Endothelial cell of umbilical vein (primary cell): ENCODE data around the gene USP17L21. TPM values are rescaled to one million over a fixed set of nuclear protein-coding genes. Genes with fewer than 3 reads are reported as not detected.
"Not testable (repeated sequence)": the region's sequence is repeated elsewhere in the genome, so short reads cannot be mapped to it uniquely, and the experiment has no call there.

ENCODE experiments used
- Bru-seq: library from RNA; stranded (reverse); fragments of 400-500 nt; gene quantifications from one replicate; lab custom pipeline; 2021; lab: Mats Ljungman, UMichigan
- BruChase-seq, 2 experiments: library from RNA; stranded (reverse); fragments of 400-500 nt; gene quantifications; one replicate each; lab custom pipeline; 2021; lab: Mats Ljungman, UMichigan
- BruUV-seq: library from RNA; stranded (reverse); fragments of 400-500 nt; replicated peaks from 2 replicates; lab custom pipeline; 2021; lab: Mats Ljungman, UMichigan
- CTCF ChIA-PET: fragments of 300-600, 350-600 bp; sonication (Branson Sonifier 250); formaldehyde crosslinking; loops from one replicate; lab custom pipeline; 2021; ENCODE audit warnings: antibody characterized with exemption, inconsistent platforms; lab: Charles Lee
- POLR2A ChIA-PET: fragments of 300-600, 350-600 bp; sonication (Branson Sonifier 250); formaldehyde crosslinking; loops from one replicate; lab custom pipeline; 2021; ENCODE audit warnings: antibody characterized with exemption, inconsistent platforms; lab: Charles Lee
- DNase-seq: peaks from one replicate; pipeline ENCODE4 v3.0.0-alpha.2; 2011; ENCODE audit warnings: low read depth, low spot score
- FAIRE-seq: peaks from 2 replicates; lab custom pipeline; 2011; peaks lifted over from hg19 to GRCh38; lab: Jason Lieb, UNC
- H2AFZ ChIP-seq: 2 replicates; pipeline ENCODE4 v1.6.0; 2012; ENCODE audit warnings: low read depth, low read length, control low read depth, inconsistent platforms
- H3K27ac ChIP-seq: 2 replicates; pipeline ENCODE4 v1.5.1; 2011; ENCODE audit warnings: low read depth, mild to moderate bottlenecking, control low read depth, low read length, moderate library complexity; ENCODE audit not compliant: insufficient read depth
- H3K27me3 ChIP-seq, 2 experiments: 2 replicates each; pipeline versions ENCODE4 v1.6.0 to v1.6.1; 2011; ENCODE audit warnings: low read length in 2 of 2, mixed read lengths in 1 of 2; ENCODE audit not compliant: control insufficient read depth in 2 of 2, insufficient read depth in 2 of 2
- H3K36me3 ChIP-seq, 2 experiments: 2 replicates in 1 of 2; 3 replicates in 1 of 2; pipeline ENCODE4 v1.5.1; 2011; ENCODE audit warnings: low read length in 2 of 2, mild to moderate bottlenecking in 1 of 2, moderate library complexity in 1 of 2; ENCODE audit not compliant: control insufficient read depth in 2 of 2, insufficient read depth in 2 of 2; ENCODE audit errors: extremely low read depth in 1 of 2
- H3K4me1 ChIP-seq: 3 replicates; pipeline ENCODE4 v1.5.1; 2011; ENCODE audit warnings: mild to moderate bottlenecking, low read length; ENCODE audit not compliant: control insufficient read depth, insufficient read depth; ENCODE audit errors: extremely low read depth
- H3K4me2 ChIP-seq: 2 replicates; pipeline ENCODE4 v1.6.1; 2011; ENCODE audit warnings: low read length, control low read depth, mixed read lengths; ENCODE audit not compliant: insufficient read depth
- H3K4me3 ChIP-seq, 3 experiments: fragments of 200-600 bp in 1 of 3; sonication (generic), shearing (Covaris generic) in 1 of 3; replicated peaks in 1 of 3; 2 replicates each; pipeline ENCODE4 v1.5.1; 2011 to 2016; ENCODE audit warnings: control low read depth in 3 of 3, low read length in 3 of 3, mild to moderate bottlenecking in 2 of 3, inconsistent platforms in 1 of 3, low read depth in 1 of 3, moderate library complexity in 1 of 3; ENCODE audit not compliant: insufficient read depth in 1 of 3
- H3K79me2 ChIP-seq: 2 replicates; pipeline ENCODE4 v1.6.0; 2012; ENCODE audit warnings: low read length, inconsistent platforms; ENCODE audit not compliant: control insufficient read depth, insufficient read depth
- H3K9ac ChIP-seq: replicated peaks from 2 replicates; pipeline ENCODE3; 2011; ENCODE audit warnings: low read length, control low read depth; ENCODE audit not compliant: insufficient read depth; ENCODE audit errors: extremely low read depth
- H3K9me1 ChIP-seq: replicated peaks from 3 replicates; pipeline ENCODE4 v1.6.0; 2011; ENCODE audit warnings: mild to moderate bottlenecking, low read length; ENCODE audit not compliant: control insufficient read depth, insufficient read depth; ENCODE audit errors: extremely low read depth
- H3K9me3 ChIP-seq: replicated peaks from 2 replicates; pipeline ENCODE4 v1.5.1; 2012; ENCODE audit warnings: low read length, inconsistent platforms; ENCODE audit not compliant: control insufficient read depth, insufficient read depth
- H4K20me1 ChIP-seq: replicated peaks from 2 replicates; pipeline ENCODE3; 2011; ENCODE audit warnings: mild to moderate bottlenecking, low read length; ENCODE audit not compliant: control insufficient read depth, insufficient read depth; ENCODE audit errors: extremely low read depth
- dilution Hi-C: fragments of 300-500 bp; cut with MboI; formaldehyde crosslinking; loops from one replicate; pipeline ENCODE4 v1.15.0; 2019; ENCODE audit warnings: low sequenced_read_pairs; ENCODE audit not compliant: extremely low pct_ligation_motif_present
- intact Hi-C: fragments of 100-400 bp; cut with micrococcal nuclease; formaldehyde crosslinking; loops from one replicate; pipeline ENCODE4 v1.10.0; 2022
- long read RNA-seq: library from polyadenylated mRNA; stranded (forward); transcript quantifications from one replicate; pipeline ENCODE4 v2.0.0, GENCODE V29; 2021
- polyA minus RNA-seq, 3 experiments: library from RNA; depleted of rRNA, polyadenylated mRNA; stranded (reverse); fragments of >200 nt; gene quantifications; 1 replicate in 1 of 3; 2 replicates in 2 of 3; pipeline ENCODE4 v1.2.3, GENCODE V29; 2011
- polyA plus RNA-seq, 4 experiments: library from polyadenylated mRNA; depleted of rRNA in 3 of 4; stranded (reverse) in 3 of 4; unstranded in 1 of 4; fragments of >200 nt; gene quantifications; 2 replicates each; pipeline versions ENCODE4 v1.2.1 to v1.2.3, GENCODE V29; 2011 to 2012; ENCODE audit warnings: missing spikeins in 1 of 4
- total RNA-seq: library from RNA; stranded (reverse); gene quantifications from 2 replicates; pipeline ENCODE4 v1.2.3, GENCODE V29; 2021

USP17L21 gene, protein sequence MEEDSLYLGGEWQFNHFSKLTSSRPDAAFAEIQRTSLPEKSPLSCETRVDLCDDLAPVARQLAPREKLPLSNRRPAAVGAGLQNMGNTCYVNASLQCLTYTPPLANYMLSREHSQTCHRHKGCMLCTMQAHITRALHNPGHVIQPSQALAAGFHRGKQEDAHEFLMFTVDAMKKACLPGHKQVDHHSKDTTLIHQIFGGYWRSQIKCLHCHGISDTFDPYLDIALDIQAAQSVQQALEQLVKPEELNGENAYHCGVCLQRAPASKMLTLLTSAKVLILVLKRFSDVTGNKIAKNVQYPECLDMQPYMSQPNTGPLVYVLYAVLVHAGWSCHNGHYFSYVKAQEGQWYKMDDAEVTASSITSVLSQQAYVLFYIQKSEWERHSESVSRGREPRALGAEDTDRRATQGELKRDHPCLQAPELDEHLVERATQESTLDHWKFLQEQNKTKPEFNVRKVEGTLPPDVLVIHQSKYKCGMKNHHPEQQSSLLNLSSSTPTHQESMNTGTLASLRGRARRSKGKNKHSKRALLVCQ
- not detected in 2 replicates for total RNA-seq
- not detected in 2 replicates for polyA plus RNA-seq
- polyA plus RNA-seq (2011; cell fraction: cytosol; rRNA removed): not detected in 2 replicates
- polyA plus RNA-seq (2011; cell fraction: nucleus; rRNA removed): not detected in 2 replicates
- polyA plus RNA-seq (2012): not detected in 2 replicates
- not detected in 2 replicates for polyA minus RNA-seq
- not detected for polyA minus RNA-seq (2011; cell fraction: cytosol; rRNA and poly(A)+ RNA removed)
- polyA minus RNA-seq (2011; cell fraction: nucleus; rRNA and poly(A)+ RNA removed): not detected in 2 replicates
- not detected for Bru-seq, nascent RNA
- BruChase-seq, experiment 1, labeled RNA remaining after a 6-hour chase: not detected
- not detected for BruChase-seq, experiment 2, labeled RNA remaining after a 2-hour chase
- long read RNA-seq: 0 reads

DNA sequence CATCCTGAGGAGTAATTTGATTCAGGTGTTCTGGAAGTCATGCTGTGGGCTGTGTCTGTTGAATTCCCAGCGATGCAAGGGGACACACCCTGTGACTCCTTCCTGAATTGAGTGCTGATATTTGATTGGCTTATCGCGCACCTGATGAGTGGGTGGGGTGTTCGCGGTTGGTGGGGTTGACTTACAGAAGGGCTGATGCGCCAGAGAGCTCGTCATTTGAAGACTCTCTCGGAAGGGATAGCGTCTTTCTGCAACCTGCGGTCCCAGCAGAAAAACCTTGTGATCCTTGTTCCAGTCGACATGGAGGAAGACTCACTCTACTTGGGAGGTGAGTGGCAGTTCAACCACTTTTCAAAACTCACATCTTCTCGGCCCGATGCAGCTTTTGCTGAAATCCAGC lies at the start of gene USP17L21:
Gene USP17L21, plus strand, starts transcription at position 301 of the 400 bp plus-strand sequence. Its CDS starts 0 bp downstream, at position 301.
- intact Hi-C loops: not testable (repeated sequence)

DNA sequence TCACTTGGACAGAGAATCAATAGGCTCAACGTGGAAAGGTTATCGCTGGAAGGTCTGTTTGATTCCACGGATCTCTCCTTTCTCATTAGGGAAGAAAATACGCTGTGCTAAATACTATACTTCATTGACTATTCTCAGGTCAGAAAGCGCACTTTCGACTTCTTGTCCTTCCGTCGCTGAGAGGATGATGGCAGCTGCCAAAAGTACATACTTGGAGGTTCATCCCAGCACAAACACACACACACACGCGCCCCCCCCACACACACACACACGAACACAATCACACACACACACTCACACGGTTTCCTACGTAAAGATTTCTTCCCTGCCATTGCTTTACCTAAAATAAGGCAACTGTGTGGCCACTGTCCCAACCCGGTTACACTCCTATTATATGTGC lies 48.0 kb upstream of the USP17L21 start:
- H3K27ac ChIP-seq, BruUV-seq, H3K4me1 ChIP-seq, H3K9me1 ChIP-seq, H3K27me3 ChIP-seq, CTCF ChIA-PET, H3K79me2 ChIP-seq, DNase-seq, H3K4me2 ChIP-seq, H3K4me3 ChIP-seq, H2AFZ ChIP-seq, dilution Hi-C loops, H4K20me1 ChIP-seq, H3K9ac ChIP-seq, H3K9me3 ChIP-seq, intact Hi-C loops, H3K36me3 ChIP-seq, FAIRE-seq, POLR2A ChIA-PET: not testable (repeated sequence)

More for the DNA sequence above, at the start of gene USP17L21:
- H4K20me1 ChIP-seq, H3K4me2 ChIP-seq, H3K36me3 ChIP-seq, DNase-seq, H2AFZ ChIP-seq, H3K4me1 ChIP-seq, H3K9me3 ChIP-seq, dilution Hi-C loops, FAIRE-seq, POLR2A ChIA-PET, H3K27ac ChIP-seq, H3K9ac ChIP-seq, H3K9me1 ChIP-seq, H3K4me3 ChIP-seq, CTCF ChIA-PET, BruUV-seq, H3K27me3 ChIP-seq, H3K79me2 ChIP-seq: not testable (repeated sequence)

DNA sequence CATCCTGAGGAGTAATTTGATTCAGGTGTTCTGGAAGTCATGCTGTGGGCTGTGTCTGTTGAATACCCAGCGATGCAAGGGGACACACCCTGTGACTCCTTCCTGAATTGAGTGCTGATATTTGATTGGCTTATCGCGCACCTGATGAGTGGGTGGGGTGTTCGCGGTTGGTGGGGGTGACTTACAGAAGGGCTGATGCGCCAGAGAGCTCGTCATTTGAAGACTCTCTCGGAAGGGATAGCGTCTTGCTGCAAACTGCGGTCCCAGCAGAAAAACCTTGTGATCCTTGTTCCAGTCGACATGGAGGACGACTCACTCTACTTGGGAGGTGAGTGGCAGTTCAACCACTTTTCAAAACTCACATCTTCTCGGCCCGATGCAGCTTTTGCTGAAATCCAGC lies 47.6 kb upstream of the USP17L21 start, which contains the start of gene USP17L11:
Gene USP17L11, plus strand, starts transcription at position 301 of the 400 bp plus-strand sequence. Its CDS starts 0 bp downstream, at position 301.
- FAIRE-seq, H3K4me3 ChIP-seq, H3K4me2 ChIP-seq, H3K79me2 ChIP-seq, POLR2A ChIA-PET, H2AFZ ChIP-seq, H3K9me1 ChIP-seq, dilution Hi-C loops, DNase-seq, BruUV-seq, intact Hi-C loops, H3K9me3 ChIP-seq, H3K36me3 ChIP-seq, H3K9ac ChIP-seq, H3K27me3 ChIP-seq, H3K27ac ChIP-seq, CTCF ChIA-PET, H3K4me1 ChIP-seq, H4K20me1 ChIP-seq: not testable (repeated sequence)
